ENCODE measurements around the gene OMG.
"Not testable (repeated sequence)": the region's sequence is repeated elsewhere in the genome, so short reads cannot be mapped to it uniquely, and the experiment has no call there.

The OMG gene

GRCh38 chr17:31291820-31292219, 5.2 kb downstream of the OMG start:
- no peak for TF ChIP-seq CTCF (IDR thresholded peaks at IDR 0.05; ENCODE audit: insufficient read depth, missing control alignments)
- no peak for FAIRE-seq
- no peak for DNase-seq (ENCODE audit: insufficient read length, low spot score)

GRCh38 chr17:31289790-31290189, 7.2 kb downstream of the OMG start:
- DNase-seq (ENCODE audit: insufficient read length, low spot score) (no peak), FAIRE-seq (no peak)
- TF ChIP-seq CTCF (IDR thresholded peaks at IDR 0.05; ENCODE audit: insufficient read depth, missing control alignments), result no peak

GRCh38 chr17:31287932-31288331, 9.1 kb downstream of the OMG start:
- not testable (repeated sequence) for FAIRE-seq

DNA sequence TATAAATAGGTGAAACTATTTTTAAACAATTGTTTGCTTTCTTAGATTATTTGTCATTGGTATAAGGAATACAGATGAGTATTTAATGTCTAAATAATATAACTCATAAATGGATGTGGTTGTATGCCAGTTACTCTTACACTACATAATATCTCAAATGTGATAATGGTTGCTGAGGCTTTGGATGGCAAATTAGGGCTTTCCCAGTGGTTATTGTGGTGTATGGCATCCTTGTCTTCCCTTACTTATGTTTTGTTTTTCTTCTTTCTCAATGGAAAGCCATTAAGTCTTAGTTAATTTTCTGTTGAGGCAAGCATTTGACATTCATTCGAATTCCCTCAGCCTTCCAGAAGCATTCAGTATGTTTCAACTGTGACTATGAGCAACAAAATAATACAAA, 10.5 kb downstream of the OMG start:
- no peak for DNase-seq (ENCODE audit: insufficient read length, low spot score)

More at GRCh38 chr17:31287932-31288331, 9.1 kb downstream of the OMG start:
- not testable (repeated sequence) for DNase-seq (ENCODE audit: insufficient read length, low spot score)

DNA sequence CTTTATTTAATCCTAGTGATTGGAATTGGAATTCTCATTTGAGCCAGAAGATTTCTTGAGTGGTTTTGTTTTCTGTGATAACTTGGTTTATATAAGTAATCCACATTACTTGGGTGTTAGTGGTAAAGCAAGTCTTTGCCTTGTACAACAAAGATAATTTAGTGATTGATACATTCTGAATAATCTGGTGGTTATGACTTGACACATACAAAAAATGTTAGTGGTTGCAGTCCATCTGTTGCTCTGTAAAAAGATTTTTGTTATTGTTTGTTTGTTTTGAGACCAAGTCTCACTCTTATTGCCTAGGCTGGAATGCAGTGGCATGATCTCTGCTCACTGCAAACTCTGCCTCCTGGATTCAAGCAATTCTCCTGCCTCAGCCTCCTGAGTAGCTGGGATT, 13.2 kb downstream of the OMG start:
- no peak for DNase-seq (ENCODE audit: insufficient read length, low spot score)
- no peak for TF ChIP-seq CTCF (IDR thresholded peaks at IDR 0.05; ENCODE audit: insufficient read depth, missing control alignments)
- peak; percentile 48 for FAIRE-seq

More for the DNA sequence above, 10.5 kb downstream of the OMG start:
- no peak for TF ChIP-seq CTCF (IDR thresholded peaks at IDR 0.05; ENCODE audit: insufficient read depth, missing control alignments)
- peak; percentile 66 for FAIRE-seq

- FAIRE-seq (no peak), DNase-seq (ENCODE audit: insufficient read length, low spot score) (no peak)
- TF ChIP-seq CTCF (IDR thresholded peaks at IDR 0.05; ENCODE audit: insufficient read depth, missing control alignments), result no peak
Measured at GRCh38 chr17:31281061-31281460, 16.0 kb downstream of the OMG start.

GRCh38 chr17:31279401-31279800, 17.6 kb downstream of the OMG start:
- no peak for TF ChIP-seq CTCF (IDR thresholded peaks at IDR 0.05; ENCODE audit: insufficient read depth, missing control alignments)
- DNase-seq (ENCODE audit: insufficient read length, low spot score), result no peak
- no peak for FAIRE-seq

- no peak for TF ChIP-seq CTCF (IDR thresholded peaks at IDR 0.05; ENCODE audit: insufficient read depth, missing control alignments)
- FAIRE-seq (no peak), DNase-seq (ENCODE audit: insufficient read length, low spot score) (no peak)
Measured at GRCh38 chr17:31275116-31275515, 21.9 kb downstream of the OMG start.
